ENCODE measurements around the gene ACER1.

The ACER1 gene

DNA sequence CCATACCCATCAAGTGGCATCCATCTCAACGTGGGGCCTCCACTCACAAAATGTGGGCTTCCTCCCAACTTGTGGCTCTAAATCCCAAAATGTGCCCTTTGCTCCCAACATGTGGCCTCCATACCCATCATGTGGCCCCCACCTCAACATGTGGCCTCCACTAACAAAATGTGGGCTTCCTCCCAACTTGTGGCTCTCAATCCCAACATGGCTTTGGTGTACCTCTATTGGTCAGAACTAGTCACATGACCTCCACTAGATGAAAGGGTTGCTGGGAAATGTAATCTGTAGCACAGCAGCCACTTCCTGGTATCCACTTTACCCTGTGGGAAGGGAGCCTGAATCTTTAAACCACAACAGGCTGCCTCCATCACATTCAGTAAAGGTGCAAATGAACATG lies 10.1 kb upstream of the ACER1 start:
- no peaks in the 10 kb centered on the region for H3K4me1 ChIP-seq (ENCODE audit: low read length)
- TF ChIP-seq, protein P1, sequence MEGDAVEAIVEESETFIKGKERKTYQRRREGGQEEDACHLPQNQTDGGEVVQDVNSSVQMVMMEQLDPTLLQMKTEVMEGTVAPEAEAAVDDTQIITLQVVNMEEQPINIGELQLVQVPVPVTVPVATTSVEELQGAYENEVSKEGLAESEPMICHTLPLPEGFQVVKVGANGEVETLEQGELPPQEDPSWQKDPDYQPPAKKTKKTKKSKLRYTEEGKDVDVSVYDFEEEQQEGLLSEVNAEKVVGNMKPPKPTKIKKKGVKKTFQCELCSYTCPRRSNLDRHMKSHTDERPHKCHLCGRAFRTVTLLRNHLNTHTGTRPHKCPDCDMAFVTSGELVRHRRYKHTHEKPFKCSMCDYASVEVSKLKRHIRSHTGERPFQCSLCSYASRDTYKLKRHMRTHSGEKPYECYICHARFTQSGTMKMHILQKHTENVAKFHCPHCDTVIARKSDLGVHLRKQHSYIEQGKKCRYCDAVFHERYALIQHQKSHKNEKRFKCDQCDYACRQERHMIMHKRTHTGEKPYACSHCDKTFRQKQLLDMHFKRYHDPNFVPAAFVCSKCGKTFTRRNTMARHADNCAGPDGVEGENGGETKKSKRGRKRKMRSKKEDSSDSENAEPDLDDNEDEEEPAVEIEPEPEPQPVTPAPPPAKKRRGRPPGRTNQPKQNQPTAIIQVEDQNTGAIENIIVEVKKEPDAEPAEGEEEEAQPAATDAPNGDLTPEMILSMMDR (IDR thresholded peaks at IDR 0.05; ENCODE audit: low read depth, low read length), result no peak
- H3K27me3 ChIP-seq (ENCODE audit: low read depth, low read length), result no peaks in the 10 kb centered on the region
- H3K4me3 ChIP-seq (ENCODE audit: low read length), result no peak overlapping the region
- no peak overlapping the region for H3K9ac ChIP-seq (ENCODE audit: low read length)
- no peaks in the 10 kb centered on the region for H3K9me3 ChIP-seq (ENCODE audit: insufficient read depth, low read length)
- H3K27ac ChIP-seq (ENCODE audit: low read length), result no peak overlapping the region
- no peaks in the 10 kb centered on the region for H4K20me1 ChIP-seq (ENCODE audit: insufficient read depth, low read length)
- no peak overlapping the region for H3K4me2 ChIP-seq (ENCODE audit: low read length)
- H2AFZ ChIP-seq (ENCODE audit: low read depth, low read length), result no peak overlapping the region; the same call in 1 of the 2 replicates
- H3K79me2 ChIP-seq (ENCODE audit: low read length), result no peaks in the 10 kb centered on the region
- no peaks in the 10 kb centered on the region for H3K36me3 ChIP-seq (replicated peaks; ENCODE audit: low read depth, low read length)

DNA sequence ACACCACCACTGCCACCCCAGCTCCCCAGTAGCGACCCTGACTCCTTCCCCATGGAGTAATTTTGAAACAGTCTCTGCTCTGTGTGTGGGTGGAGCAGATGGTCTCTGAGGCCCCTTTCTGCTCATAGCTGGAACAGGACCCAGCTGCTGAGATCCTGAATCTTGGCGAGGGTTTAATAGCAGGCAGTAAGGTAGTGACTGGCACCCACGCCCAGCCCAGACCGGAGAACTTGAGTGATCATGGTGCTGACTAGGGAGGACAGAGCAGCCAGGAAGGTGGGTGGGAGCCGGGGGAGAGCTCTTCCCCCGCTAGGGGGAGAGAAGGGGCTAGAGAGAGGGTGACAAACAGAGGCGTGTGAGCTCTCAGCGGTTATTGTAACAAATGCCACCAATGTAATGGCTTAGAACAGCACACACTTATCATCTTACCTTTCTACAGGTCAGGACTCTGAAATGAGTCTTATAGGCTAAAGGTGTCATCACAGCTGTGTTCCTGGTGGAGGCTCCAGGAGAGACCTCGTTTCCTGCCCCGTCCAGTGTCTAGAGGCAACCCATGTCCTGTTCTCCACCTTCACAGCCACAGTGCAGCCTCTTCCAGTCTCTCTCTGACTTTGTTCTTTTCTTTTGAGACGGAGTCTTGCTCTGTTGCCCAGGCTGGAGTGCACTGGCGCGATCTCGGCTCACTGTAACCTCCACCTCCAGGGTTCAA lies 7.2 kb upstream of the ACER1 start:
- no peaks in the 10 kb centered on the region for H4K20me1 ChIP-seq (ENCODE audit: insufficient read depth, low read length)
- H3K4me3 ChIP-seq (ENCODE audit: low read length), result no peak overlapping the region
- H3K27ac ChIP-seq (ENCODE audit: low read length), result no peak overlapping the region
- H3K9me3 ChIP-seq (ENCODE audit: insufficient read depth, low read length), result no peaks in the 10 kb centered on the region
- TF ChIP-seq EZH2phosphoT487 (IDR thresholded peaks at IDR 0.05; ENCODE audit: low read depth), result no peak
- TF ChIP-seq, protein P1 (IDR thresholded peaks at IDR 0.05; ENCODE audit: low read depth, low read length), result peak; percentile 15; the same call in 1 of the 2 replicates
- H3K4me1 ChIP-seq (ENCODE audit: low read length), result no peaks in the 10 kb centered on the region
- no peak overlapping the region for H3K4me2 ChIP-seq (ENCODE audit: low read length)
- H3K79me2 ChIP-seq (ENCODE audit: low read length), result no peaks in the 10 kb centered on the region
- peak overlapping the region; percentile 27; the same call in 1 of the 2 replicates for H2AFZ ChIP-seq (ENCODE audit: low read depth, low read length)
- no peaks in the 10 kb centered on the region for H3K27me3 ChIP-seq (ENCODE audit: low read depth, low read length)
- no peak overlapping the region for H3K9ac ChIP-seq (ENCODE audit: low read length)
- no peaks in the 10 kb centered on the region for H3K36me3 ChIP-seq (replicated peaks; ENCODE audit: low read depth, low read length)

DNA sequence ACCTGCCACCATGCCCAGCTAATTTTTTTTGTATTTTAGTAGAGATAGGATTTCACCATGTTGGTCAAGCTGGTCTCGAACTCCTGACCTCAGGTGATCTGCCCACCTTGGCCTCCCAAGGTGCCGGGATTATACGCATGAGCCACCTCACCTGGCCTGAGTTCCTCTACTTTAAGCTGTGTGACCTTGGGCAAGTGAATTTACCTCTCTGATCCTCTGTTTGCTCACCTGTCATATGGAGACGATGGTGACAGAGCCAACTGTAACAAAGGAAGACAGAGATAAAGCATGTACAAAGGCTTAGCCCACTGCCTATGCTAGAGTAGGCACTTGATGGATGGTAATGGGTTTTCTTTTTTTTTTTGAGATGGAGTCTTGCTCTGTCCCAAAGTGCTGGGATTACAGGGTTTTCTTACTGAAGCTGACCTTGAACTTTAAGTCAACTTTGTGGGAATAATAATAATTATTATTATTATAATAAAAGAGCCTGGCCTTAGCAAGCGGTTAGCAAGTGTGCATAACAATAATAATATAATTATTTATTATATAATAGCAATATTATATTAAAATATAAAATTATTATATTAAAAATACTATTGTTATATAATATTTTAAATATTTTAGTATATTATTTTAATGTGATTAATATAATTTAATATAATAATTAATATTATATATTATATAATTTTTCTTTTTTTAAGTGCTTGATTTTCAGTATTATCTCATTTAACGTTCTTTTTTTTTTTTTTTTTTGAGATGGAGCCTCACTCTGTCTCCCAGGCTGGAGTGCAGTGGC lies 1.3 kb upstream of the ACER1 start:
- Histone ChIP-seq H4K20me1 (ENCODE audit: insufficient read depth, low read length) (no peaks in the 10 kb centered on the region), H3K79me2 (ENCODE audit: low read length) (no peaks in the 10 kb centered on the region), H3K4me2 (ENCODE audit: low read length) (no peak overlapping the region), H3K9me3 (ENCODE audit: insufficient read depth, low read length) (no peaks in the 10 kb centered on the region), H3K4me3 (ENCODE audit: low read length) (no peak overlapping the region), H3K36me3 (replicated peaks; ENCODE audit: low read depth, low read length) (no peaks in the 10 kb centered on the region), H3K27ac (ENCODE audit: low read length) (no peak overlapping the region), H2AFZ (ENCODE audit: low read depth, low read length) (no peak overlapping the region), H3K9ac (ENCODE audit: low read length) (no peak overlapping the region), H3K4me1 (ENCODE audit: low read length) (no peaks in the 10 kb centered on the region), H3K27me3 (ENCODE audit: low read depth, low read length) (no peaks in the 10 kb centered on the region)
- TF ChIP-seq, protein P1 (IDR thresholded peaks at IDR 0.05; ENCODE audit: low read depth, low read length), result no peak
- no peak for TF ChIP-seq EZH2phosphoT487 (IDR thresholded peaks at IDR 0.05; ENCODE audit: low read depth)

DNA sequence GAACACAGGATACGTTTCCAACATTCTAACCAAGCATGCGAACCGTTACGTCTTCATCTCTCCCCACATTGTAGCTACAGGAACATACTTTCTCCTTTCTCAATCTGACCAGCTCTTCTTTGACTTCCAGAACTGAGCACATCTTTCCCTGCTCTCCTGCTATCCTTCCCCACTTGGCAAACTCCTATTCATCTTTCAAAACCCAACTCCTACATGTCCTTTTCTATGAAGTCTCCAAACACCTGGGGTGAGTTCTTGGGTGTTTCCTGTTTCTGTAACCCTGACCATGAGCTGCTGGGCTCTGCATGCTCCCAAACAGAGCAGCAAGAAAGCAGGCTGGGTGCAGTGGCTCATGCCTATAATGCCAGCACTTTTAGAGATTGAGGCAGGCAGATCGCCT lies 6.6 kb downstream of the ACER1 start:
- H3K9me3 ChIP-seq (ENCODE audit: insufficient read depth, low read length), result no peaks in the 10 kb centered on the region
- TF ChIP-seq EZH2phosphoT487 (IDR thresholded peaks at IDR 0.05; ENCODE audit: low read depth), result no peak
- TF ChIP-seq, protein P1 (IDR thresholded peaks at IDR 0.05; ENCODE audit: low read depth, low read length), result no peak
- no peak overlapping the region for H2AFZ ChIP-seq (ENCODE audit: low read depth, low read length)
- no peak overlapping the region for H3K4me2 ChIP-seq (ENCODE audit: low read length)
- no peaks in the 10 kb centered on the region for H3K79me2 ChIP-seq (ENCODE audit: low read length)
- no peaks in the 10 kb centered on the region for H3K36me3 ChIP-seq (replicated peaks; ENCODE audit: low read depth, low read length)
- no peak overlapping the region for H3K27ac ChIP-seq (ENCODE audit: low read length)
- no peak overlapping the region for H3K9ac ChIP-seq (ENCODE audit: low read length)
- H4K20me1 ChIP-seq (ENCODE audit: insufficient read depth, low read length), result no peaks in the 10 kb centered on the region
- H3K4me3 ChIP-seq (ENCODE audit: low read length), result no peak overlapping the region
- H3K4me1 ChIP-seq (ENCODE audit: low read length), result no peaks in the 10 kb centered on the region
- peaks cover 3% of the 10 kb centered on the region for H3K27me3 ChIP-seq (ENCODE audit: low read depth, low read length)
